A673 (cell line): ENCODE measurements around the gene RBM17. TPM values are rescaled to one million over a fixed set of nuclear protein-coding genes. Genes with fewer than 3 reads are reported as not detected.

Experiments
- BruUV-seq: library from RNA; stranded (reverse); fragments of 400-500 nt; replicated peaks from 2 replicates; lab custom pipeline; 2021; lab: Mats Ljungman, UMichigan
- CTCF ChIA-PET: fragments of 300-600 bp; sonication (Branson Sonifier 250); formaldehyde crosslinking; loops from one replicate; lab custom pipeline; 2022; ENCODE audit warnings: antibody characterized with exemption; lab: Charles Lee
- POLR2A ChIA-PET: fragments of 300-600 bp; sonication (Branson Sonifier 250); formaldehyde crosslinking; loops from one replicate; lab custom pipeline; 2022; ENCODE audit warnings: antibody characterized with exemption; ENCODE audit not compliant: low non-redundant PET; lab: Charles Lee
- DNase-seq: peaks from one replicate; pipeline ENCODE4 v3.0.0-alpha.2; 2015; ENCODE audit warnings: low spot score
- H3K27ac ChIP-seq: fragments of 200-600 bp; sonication (generic); 2 replicates; pipeline ENCODE4 v1.5.1; 2016; ENCODE audit warnings: mixed run types, low read depth, mild to moderate bottlenecking, mixed read lengths, antibody characterized with exemption, low read length; ENCODE audit not compliant: poor library complexity, severe bottlenecking
- H3K27me3 ChIP-seq: fragments of 200-600 bp; sonication (generic); replicated peaks from 2 replicates; pipeline ENCODE4 v1.6.1; 2017; ENCODE audit warnings: mixed run types, low read depth, mild to moderate bottlenecking, mixed read lengths, antibody characterized with exemption, low read length; ENCODE audit not compliant: insufficient read depth, poor library complexity
- H3K36me3 ChIP-seq: fragments of 200-600 bp; sonication (generic); 2 replicates; pipeline ENCODE4 v1.6.1; 2016; ENCODE audit warnings: mixed run types, mild to moderate bottlenecking, mixed read lengths, antibody characterized with exemption, low read length; ENCODE audit not compliant: insufficient read depth, poor library complexity, severe bottlenecking
- H3K4me1 ChIP-seq: fragments of 200-600 bp; sonication (generic); 2 replicates; pipeline ENCODE4 v1.6.1; 2017; ENCODE audit warnings: mixed run types, mild to moderate bottlenecking, mixed read lengths, antibody characterized with exemption, low read length; ENCODE audit not compliant: insufficient read depth, poor library complexity, severe bottlenecking
- H3K4me3 ChIP-seq: fragments of 200-600 bp; sonication (generic); 2 replicates; pipeline ENCODE4 v1.5.1; 2016; ENCODE audit warnings: low read depth, mixed run types, mild to moderate bottlenecking, mixed read lengths, low read length; ENCODE audit not compliant: poor library complexity, severe bottlenecking
- H3K9me3 ChIP-seq: fragments of 200-600 bp; sonication (generic); 2 replicates; pipeline ENCODE4 v1.6.1; 2016; ENCODE audit warnings: mixed run types, low read depth, mild to moderate bottlenecking, mixed read lengths, antibody characterized with exemption, low read length; ENCODE audit not compliant: poor library complexity, severe bottlenecking
- CTCF ChIP-seq: fragments of 300-800, 200-600 bp; sonication (generic); conservative IDR thresholded peaks from 2 replicates; pipeline ENCODE4 v1.5.1; 2017; ENCODE audit warnings: low read depth, mild to moderate bottlenecking, antibody characterized with exemption, low read length, moderate library complexity, mixed read lengths
- EZH2 ChIP-seq: fragments of 200-600 bp; sonication (generic); IDR thresholded peaks from 2 replicates; pipeline ENCODE4 v1.6.1; 2017; ENCODE audit warnings: borderline replicate concordance, low read depth, mild to moderate bottlenecking, mixed read lengths, antibody characterized with exemption, low read length; ENCODE audit not compliant: poor library complexity, severe bottlenecking
- intact Hi-C: fragments of 100-400 bp; cut with micrococcal nuclease; formaldehyde crosslinking; loops from one replicate; pipeline ENCODE4 v1.10.0; 2022; ENCODE audit not compliant: unreplicated experiment
- total RNA-seq: library from RNA; stranded (reverse); gene quantifications from 2 replicates; pipeline ENCODE4 v1.2.3, GENCODE V29; 2021

Gene RBM17
- total RNA-seq, 1 experiment from 2014 or later: 195 TPM

GRCh38 chr10:6108072-6108471, 19.2 kb downstream of the RBM17 start:
- CTCF ChIA-PET: no interaction called here
- Histone ChIP-seq H3K4me1 (no peaks in the 10 kb centered on the region), H3K27ac (no peak overlapping the region), H3K4me3 (no peak overlapping the region), H3K36me3 (peaks cover 77% of the 10 kb centered on the region), H3K9me3 (no peaks in the 10 kb centered on the region), H3K27me3 (no peaks in the 10 kb centered on the region)
- TF ChIP-seq CTCF (no peak), EZH2 (no peak)
- POLR2A ChIA-PET: no interaction called here
- DNase-seq: no peak
- BruUV-seq: no TSS peak
- intact Hi-C loops: loop anchor here (2.0 kb wide), 1 partner anchor 95 kb away; the partner anchor contains the start of gene PFKFB3

- Histone ChIP-seq H3K36me3 (peaks cover 78% of the 10 kb centered on the region), H3K4me3 (no peak overlapping the region), H3K27ac (no peak overlapping the region), H3K9me3 (no peaks in the 10 kb centered on the region), H3K27me3 (no peaks in the 10 kb centered on the region), H3K4me1 (no peaks in the 10 kb centered on the region)
- no TSS peak for BruUV-seq
- DNase-seq: peak; percentile 68
- ChIA-PET CTCF (no interaction called here), POLR2A (no interaction called here)
- intact Hi-C loops: loop anchor here (1.0 to 2.0 kb wide), 2 partner anchors 94 to 292 kb away; partner anchors contain the start of gene PFKFB3
- TF ChIP-seq CTCF: peak; percentile 71
- TF ChIP-seq EZH2: no peak
Measured at GRCh38 chr10:6108631-6109443, 20.0 kb downstream of the RBM17 start.

GRCh38 chr10:6109444-6109775, 20.6 kb downstream of the RBM17 start:
- H3K4me1 ChIP-seq: no peaks in the 10 kb centered on the region
- H3K27ac ChIP-seq: no peak overlapping the region
- POLR2A ChIA-PET: no interaction called here
- TF ChIP-seq CTCF: no peak
- no peak for TF ChIP-seq EZH2
- no TSS peak for BruUV-seq
- no peak for DNase-seq
- peaks cover 82% of the 10 kb centered on the region for H3K36me3 ChIP-seq
- CTCF ChIA-PET: no interaction called here
- no peaks in the 10 kb centered on the region for H3K9me3 ChIP-seq
- H3K4me3 ChIP-seq: no peak overlapping the region
- no peaks in the 10 kb centered on the region for H3K27me3 ChIP-seq
- intact Hi-C loops: loop anchor here (1.0 to 2.0 kb wide), 2 partner anchors 93 to 292 kb away; partner anchors contain the start of gene PFKFB3
